OCI-LY3 (cell line): Measurements from ENCODE around the gene RALA.

ENCODE experiments used
- EZH2phosphoT487 ChIP-seq: fragments of 200-600 bp; shearing (Covaris generic); IDR thresholded peaks from 2 replicates; pipeline ENCODE4 v1.6.1; 2018; ENCODE audit warnings: antibody characterized with exemption, mixed run types, low read depth
- TF ChIP-seq, protein P1 (sequence below): fragments of 200-600, 300-600 bp; sonication (generic); IDR thresholded peaks from 2 replicates; pipeline ENCODE4 v1.5.1; 2014; ENCODE audit warnings: antibody characterized with exemption, low read length, low read depth

DNA sequence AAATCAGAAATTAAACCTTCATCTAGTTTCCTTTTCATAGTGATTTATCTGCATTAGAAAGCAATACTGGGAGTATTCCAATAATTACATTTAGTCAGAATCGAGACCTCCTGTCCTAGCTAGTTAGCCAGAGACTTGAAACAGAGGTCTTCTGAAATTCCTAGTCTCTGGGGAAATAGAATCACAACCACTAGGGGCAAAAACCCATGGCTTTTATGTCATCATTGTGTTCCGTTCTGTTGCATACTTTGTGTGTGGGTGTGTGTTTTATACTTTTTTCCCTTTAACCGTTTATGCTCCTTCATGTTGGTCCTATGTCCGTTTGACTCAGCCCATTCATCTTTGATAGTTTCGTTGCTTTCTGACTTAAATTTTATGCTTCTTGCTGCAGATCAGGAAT is 79.8 kb downstream of the RALA start:
- TF ChIP-seq, protein P1, sequence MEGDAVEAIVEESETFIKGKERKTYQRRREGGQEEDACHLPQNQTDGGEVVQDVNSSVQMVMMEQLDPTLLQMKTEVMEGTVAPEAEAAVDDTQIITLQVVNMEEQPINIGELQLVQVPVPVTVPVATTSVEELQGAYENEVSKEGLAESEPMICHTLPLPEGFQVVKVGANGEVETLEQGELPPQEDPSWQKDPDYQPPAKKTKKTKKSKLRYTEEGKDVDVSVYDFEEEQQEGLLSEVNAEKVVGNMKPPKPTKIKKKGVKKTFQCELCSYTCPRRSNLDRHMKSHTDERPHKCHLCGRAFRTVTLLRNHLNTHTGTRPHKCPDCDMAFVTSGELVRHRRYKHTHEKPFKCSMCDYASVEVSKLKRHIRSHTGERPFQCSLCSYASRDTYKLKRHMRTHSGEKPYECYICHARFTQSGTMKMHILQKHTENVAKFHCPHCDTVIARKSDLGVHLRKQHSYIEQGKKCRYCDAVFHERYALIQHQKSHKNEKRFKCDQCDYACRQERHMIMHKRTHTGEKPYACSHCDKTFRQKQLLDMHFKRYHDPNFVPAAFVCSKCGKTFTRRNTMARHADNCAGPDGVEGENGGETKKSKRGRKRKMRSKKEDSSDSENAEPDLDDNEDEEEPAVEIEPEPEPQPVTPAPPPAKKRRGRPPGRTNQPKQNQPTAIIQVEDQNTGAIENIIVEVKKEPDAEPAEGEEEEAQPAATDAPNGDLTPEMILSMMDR: no peak
- TF ChIP-seq EZH2phosphoT487: no peak
